ENCODE data around the gene EDRF1.
A peak's percentile ranks its signal among the peaks of the same experiment; 100 is the strongest.
"Not testable (repeated sequence)": the region's sequence is repeated elsewhere in the genome, so short reads cannot be mapped to it uniquely, and the experiment has no call there.

EDRF1 gene

GRCh38 chr10:125719173-125720001 lies at the start of gene EDRF1:
EDRF1 (plus strand) TSS chr10:125719709; CDS start chr10:125719808, 99 bp downstream.
- peak; percentile 96 for DNase-seq

GRCh38 chr10:125672884-125673283 lies 46.6 kb upstream of the EDRF1 start:
- no peak for DNase-seq

- DNase-seq = no peak
Observed at GRCh38 chr10:125679436-125679835, 40.1 kb upstream of the EDRF1 start.

- DNase-seq = no peak
Observed at GRCh38 chr10:125683063-125683462, 36.4 kb upstream of the EDRF1 start, which contains the start of gene TEX36. TEX36 (minus strand) TSS chr10:125683163; CDS start chr10:125682989, 174 bp downstream.

- DNase-seq = no peak
Observed at GRCh38 chr10:125683821-125684220, 35.7 kb upstream of the EDRF1 start.

- no peak for DNase-seq
Observed at GRCh38 chr10:125684581-125684980, 34.9 kb upstream of the EDRF1 start.

- DNase-seq = no peak
Observed at GRCh38 chr10:125687507-125688185, 31.9 kb upstream of the EDRF1 start.

GRCh38 chr10:125689955-125690569 lies 29.4 kb upstream of the EDRF1 start:
- DNase-seq = no peak

- no peak for DNase-seq
Observed at GRCh38 chr10:125691160-125691981, 28.1 kb upstream of the EDRF1 start.

GRCh38 chr10:125692196-125692595 lies 27.3 kb upstream of the EDRF1 start:
- no peak for DNase-seq

GRCh38 chr10:125692601-125693523 lies 26.6 kb upstream of the EDRF1 start:
- no peak for DNase-seq

- DNase-seq = no peak
Observed at GRCh38 chr10:125693524-125693847, 26.0 kb upstream of the EDRF1 start.

- no peak for DNase-seq
Observed at GRCh38 chr10:125694883-125695282, 24.6 kb upstream of the EDRF1 start.

GRCh38 chr10:125696884-125697283 lies 22.6 kb upstream of the EDRF1 start:
- not testable (repeated sequence) for DNase-seq

- DNase-seq = no peak
Observed at GRCh38 chr10:125698481-125698998, 21.0 kb upstream of the EDRF1 start.

GRCh38 chr10:125699562-125700143 lies 19.9 kb upstream of the EDRF1 start:
- no peak for DNase-seq

- DNase-seq = no peak
Observed at GRCh38 chr10:125700355-125700911, 19.1 kb upstream of the EDRF1 start.

GRCh38 chr10:125707541-125708468 lies 11.7 kb upstream of the EDRF1 start:
- DNase-seq = no peak

GRCh38 chr10:125708971-125709503 lies 10.5 kb upstream of the EDRF1 start:
- DNase-seq = no peak

Data from NCI-H2227 treated with DMSO at 0.1 percent for 48 hours (cell line).